Measurements from ENCODE around the gene GOLGA8B. TPM values are rescaled to one million over a fixed set of nuclear protein-coding genes. Genes with fewer than 3 reads are reported as not detected.
A peak's percentile ranks its signal among the peaks of the same experiment; 100 is the strongest.
"Not testable (repeated sequence)": the region's sequence is repeated elsewhere in the genome, so short reads cannot be mapped to it uniquely, and the experiment has no call there.

Gene GOLGA8B
- total RNA-seq, 1 donor from 2014 or later = 39.9 TPM

DNA sequence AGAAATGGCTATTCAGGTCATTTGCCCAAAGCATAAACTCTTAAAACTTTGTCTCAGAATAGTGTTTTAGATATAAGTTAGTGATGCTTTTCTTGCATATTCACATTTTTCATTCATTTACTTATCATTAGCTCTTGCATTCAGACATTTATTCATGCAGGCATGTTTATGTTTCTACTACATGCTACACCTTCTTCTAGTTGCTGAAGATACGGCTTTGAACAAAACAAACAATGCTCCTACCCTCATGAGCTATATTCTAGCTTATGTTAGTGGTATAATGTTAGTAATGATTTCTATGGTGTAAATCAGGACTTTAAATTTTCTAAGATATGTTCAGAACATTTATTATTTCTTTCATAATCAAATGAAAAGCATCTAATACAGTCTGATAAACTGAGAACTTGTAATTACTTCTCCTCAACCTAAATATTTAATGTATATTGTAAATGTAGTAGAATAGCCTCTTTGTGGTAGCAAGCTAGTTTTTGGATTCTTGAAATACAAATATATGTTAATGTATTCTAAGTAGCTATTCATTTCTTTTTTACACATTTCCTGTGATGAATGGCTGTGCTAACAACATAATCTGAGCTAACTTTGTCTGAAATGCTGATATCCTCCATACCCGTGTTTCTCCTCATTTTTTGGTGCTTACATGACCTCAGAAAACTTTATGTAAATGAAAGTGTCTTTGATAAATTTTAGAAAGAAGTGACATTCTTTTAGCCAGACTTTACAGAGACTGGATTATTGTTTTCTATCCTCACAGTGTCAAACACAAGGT lies 15.5 kb upstream of the GOLGA8B start:
- DNase-seq = no peak

GRCh38 chr15:34597316-34597715 lies 13.9 kb upstream of the GOLGA8B start:
- DNase-seq = no peak

DNA sequence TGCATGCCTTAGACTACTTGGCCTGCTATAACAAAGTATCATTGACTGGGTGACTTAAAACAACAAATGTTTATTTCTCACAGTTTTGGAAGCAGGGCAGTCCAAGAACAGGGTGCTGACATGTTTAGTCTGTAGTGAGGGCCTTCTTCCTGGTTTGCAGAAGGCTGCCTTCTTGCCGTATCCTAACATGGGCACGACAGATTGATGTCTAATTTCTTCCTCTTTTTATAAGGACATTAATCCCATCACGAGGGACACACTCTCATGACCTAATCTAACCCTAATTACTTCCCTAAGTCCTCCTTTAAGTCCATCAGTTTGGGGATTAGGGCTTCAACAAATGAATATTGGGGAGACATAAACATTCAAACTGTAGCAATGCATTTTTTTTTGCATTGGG lies 10.9 kb upstream of the GOLGA8B start:
- no peak for DNase-seq

DNA sequence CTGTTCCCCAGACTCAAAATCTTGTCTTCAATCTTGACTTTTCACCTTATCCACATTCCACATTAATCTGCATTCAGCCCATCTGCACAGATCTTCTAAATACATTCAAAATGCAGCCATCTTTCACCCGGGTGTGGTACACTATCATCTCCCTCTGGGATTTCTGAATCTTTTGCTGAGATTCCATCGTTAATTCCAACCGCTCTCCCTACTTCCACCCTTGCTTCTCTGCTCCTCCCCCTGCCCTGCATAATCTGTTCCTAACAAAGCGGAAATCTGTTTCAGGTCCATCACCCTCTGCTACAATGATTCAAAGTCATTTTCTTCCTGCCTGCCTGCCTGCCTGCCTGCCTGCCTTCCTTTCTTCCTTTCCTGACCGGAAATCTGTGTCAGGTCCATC lies 7.9 kb upstream of the GOLGA8B start:
- no peak for DNase-seq

- peak; percentile 32 for DNase-seq
These were observed 4.7 kb upstream of the GOLGA8B start for GRCh38 chr15:34588046-34588674.

DNA sequence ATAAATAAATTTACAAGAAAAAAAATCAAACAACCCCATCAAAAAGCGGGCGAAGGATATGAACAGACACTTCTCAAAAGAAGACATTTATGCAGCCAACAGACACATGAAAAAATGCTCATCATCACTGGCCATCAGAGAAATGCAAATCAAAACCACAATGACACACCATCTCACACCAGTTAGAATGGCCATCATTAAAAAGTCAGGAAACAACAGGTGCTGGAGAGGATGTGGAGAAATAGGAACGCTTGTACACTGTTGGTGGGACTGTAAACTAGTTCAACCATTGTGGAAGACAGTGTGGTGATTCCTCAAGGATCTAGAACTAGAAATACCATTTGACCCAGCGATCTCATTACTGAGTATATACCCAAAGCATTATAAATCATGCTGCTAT lies 2.5 kb upstream of the GOLGA8B start:
- DNase-seq = not testable (repeated sequence)

- DNase-seq = no peak
These were observed 1.5 kb upstream of the GOLGA8B start for GRCh38 chr15:34584996-34585395.

DNA sequence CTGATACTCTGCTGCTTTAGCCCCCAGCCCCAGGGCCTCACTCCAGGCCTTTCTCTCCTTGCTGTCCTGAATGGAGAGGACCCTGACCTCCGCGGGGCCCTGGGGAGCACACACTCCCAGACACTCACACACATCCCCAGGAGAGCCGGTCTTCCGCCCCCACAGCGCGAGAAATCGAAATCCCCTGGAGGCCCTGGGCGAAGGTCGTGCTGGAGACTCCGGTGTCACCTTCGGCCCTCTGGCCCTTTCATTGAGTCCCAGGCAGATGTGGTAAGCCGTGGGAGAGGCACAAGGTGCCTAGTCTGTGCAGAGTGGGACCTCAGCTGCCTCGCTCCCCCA lies 848 bp upstream of the GOLGA8B start:
- no peak for DNase-seq

- DNase-seq = no peak
These were observed 735 bp downstream of the GOLGA8B start for GRCh38 chr15:34582461-34583371.

- not testable (repeated sequence) for DNase-seq
These were observed 1.6 kb downstream of the GOLGA8B start for GRCh38 chr15:34581687-34582460.

DNA sequence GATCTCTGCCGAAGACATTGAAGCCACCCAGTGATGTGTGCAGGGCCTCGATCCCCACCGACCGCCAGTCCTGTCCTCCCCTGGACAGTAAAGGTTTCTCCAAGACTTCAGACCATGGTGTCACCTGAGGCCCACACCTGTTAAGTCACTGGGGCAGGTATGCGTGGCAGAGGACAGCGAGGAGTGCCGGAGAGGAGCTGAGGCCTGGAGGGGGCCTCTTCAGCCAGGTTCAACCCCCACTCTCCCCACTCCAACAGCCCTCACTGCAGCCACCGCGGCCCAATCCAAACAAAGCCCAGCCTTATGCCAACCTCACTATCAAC lies 2.4 kb downstream of the GOLGA8B start:
- no peak for DNase-seq

- peak; percentile 28 for DNase-seq
These were observed 3.0 kb downstream of the GOLGA8B start for GRCh38 chr15:34580251-34581042.

DNA sequence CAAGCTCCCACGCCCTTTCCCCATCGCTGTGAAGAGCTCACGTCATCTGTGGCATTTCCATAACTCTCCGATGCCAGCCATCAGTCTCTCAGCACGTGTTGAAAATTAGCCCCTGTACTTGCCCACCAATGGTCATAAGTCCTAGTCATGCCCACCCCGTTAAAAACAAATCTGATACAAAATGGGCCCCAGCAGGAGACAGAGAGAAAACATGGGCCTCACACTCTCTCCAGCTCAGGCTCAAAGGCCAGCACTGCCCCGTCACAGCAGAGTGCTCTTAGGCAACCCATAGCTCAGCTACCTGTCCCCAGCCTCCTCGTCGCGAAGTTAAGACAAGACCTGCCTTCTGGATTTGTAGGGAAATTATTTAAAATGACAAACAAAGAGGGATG lies 5.2 kb downstream of the GOLGA8B start:
- DNase-seq = no peak

GRCh38 chr15:34577658-34578282 lies 5.7 kb downstream of the GOLGA8B start:
- not testable (repeated sequence) for DNase-seq

- not testable (repeated sequence) for DNase-seq
These were observed 8.4 kb downstream of the GOLGA8B start for GRCh38 chr15:34575035-34575434.

DNA sequence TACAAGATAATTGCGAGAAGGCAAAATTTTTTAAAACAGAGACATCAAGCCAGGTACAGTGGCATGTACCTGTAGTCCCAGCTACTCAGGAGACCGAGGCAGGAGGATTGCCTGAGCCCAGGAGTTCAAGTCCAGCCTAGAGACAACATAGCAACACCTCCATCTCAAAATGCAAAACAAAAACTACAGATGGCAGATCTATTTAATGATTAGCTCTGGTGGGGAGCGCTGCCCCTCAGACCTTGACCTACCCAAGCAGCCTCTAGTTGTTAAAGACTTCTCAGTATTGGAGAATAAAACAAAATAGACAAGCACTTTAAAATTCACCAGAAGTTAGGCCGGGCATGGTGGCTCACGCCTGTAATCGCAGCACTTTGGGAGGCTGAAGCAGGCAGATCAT lies 10.5 kb downstream of the GOLGA8B start:
- DNase-seq = not testable (repeated sequence)

GRCh38 chr15:34572019-34572641 lies 11.3 kb downstream of the GOLGA8B start:
- not testable (repeated sequence) for DNase-seq

DNA sequence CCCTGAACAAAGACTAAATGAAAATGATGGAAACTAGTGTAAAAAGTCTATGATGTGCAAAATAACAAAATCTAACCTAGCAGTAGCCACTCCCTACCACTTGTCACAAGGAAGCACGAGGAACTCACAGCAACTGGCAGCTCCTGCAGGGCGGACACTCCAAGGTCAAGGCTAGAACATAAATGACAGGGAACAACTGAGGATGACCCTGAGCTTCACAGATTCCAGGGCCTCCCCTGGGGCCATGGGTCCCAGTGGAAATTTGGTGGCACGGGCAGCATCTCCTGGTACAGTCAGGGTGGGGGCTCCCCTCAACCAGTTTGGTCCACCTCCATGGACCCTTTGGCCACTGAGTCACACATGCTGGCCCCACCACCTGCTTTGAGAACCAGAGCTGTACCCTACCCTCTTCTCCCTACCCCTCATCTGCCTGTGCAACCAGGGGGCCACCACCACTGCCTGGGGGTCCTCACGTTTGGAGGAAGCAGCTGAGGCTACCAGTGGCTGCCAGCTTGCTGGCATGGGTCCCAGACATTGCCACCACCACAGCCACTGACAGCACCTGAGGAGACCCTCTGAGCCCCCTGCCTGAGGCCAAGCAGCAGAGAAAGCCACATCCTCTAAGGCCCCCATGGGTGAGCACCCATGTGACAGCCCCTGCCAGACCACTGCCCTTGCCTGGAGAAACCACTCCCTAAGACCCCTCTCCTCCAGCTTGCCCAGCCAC lies 13.6 kb downstream of the GOLGA8B start:
- not testable (repeated sequence) for DNase-seq

- not testable (repeated sequence) for DNase-seq
These were observed 16.3 kb downstream of the GOLGA8B start for GRCh38 chr15:34567174-34567573.

- DNase-seq = not testable (repeated sequence)
These were observed 18.7 kb downstream of the GOLGA8B start for GRCh38 chr15:34564711-34565110.

Measured in occipital lobe (tissue), 2 donors.